Ovary (tissue), 3 donors: ENCODE results near the gene RPIA.

ENCODE experiments used
- EP300 ChIP-seq: sonication (generic); formaldehyde crosslinking; IDR thresholded peaks from one replicate; pipeline ENCODE4 v1.6.1; 2017; ENCODE audit warnings: antibody characterized with exemption
- POLR2A ChIP-seq: fragments of 450-650 bp; IDR thresholded peaks from one replicate; pipeline ENCODE4 v1.6.1; 2017; ENCODE audit warnings: antibody characterized with exemption, mild to moderate bottlenecking, moderate library complexity
- TF ChIP-seq, protein P1 (sequence below), 3 donors: fragments of 450-650 bp in 2 of 3; fragments of 200-600 bp in 1 of 3; IDR thresholded peaks; one replicate each; pipeline versions ENCODE4 v1.5.1 to v1.8.0; 2016 to 2022; ENCODE audit warnings: antibody characterized with exemption in 3 of 3, mild to moderate bottlenecking in 1 of 3
- donor health status: DM: no; HTN: no; CAD: no.

- TF ChIP-seq, protein P1, sequence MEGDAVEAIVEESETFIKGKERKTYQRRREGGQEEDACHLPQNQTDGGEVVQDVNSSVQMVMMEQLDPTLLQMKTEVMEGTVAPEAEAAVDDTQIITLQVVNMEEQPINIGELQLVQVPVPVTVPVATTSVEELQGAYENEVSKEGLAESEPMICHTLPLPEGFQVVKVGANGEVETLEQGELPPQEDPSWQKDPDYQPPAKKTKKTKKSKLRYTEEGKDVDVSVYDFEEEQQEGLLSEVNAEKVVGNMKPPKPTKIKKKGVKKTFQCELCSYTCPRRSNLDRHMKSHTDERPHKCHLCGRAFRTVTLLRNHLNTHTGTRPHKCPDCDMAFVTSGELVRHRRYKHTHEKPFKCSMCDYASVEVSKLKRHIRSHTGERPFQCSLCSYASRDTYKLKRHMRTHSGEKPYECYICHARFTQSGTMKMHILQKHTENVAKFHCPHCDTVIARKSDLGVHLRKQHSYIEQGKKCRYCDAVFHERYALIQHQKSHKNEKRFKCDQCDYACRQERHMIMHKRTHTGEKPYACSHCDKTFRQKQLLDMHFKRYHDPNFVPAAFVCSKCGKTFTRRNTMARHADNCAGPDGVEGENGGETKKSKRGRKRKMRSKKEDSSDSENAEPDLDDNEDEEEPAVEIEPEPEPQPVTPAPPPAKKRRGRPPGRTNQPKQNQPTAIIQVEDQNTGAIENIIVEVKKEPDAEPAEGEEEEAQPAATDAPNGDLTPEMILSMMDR (IDR thresholded peaks at IDR 0.05): no peak
- TF ChIP-seq POLR2A: no peak
- TF ChIP-seq EP300: no peak
Observed at GRCh38 chr2:88687384-88687783, 4.1 kb upstream of the RPIA start.
